ENCODE results near the gene PITRM1.

Gene PITRM1

DNA sequence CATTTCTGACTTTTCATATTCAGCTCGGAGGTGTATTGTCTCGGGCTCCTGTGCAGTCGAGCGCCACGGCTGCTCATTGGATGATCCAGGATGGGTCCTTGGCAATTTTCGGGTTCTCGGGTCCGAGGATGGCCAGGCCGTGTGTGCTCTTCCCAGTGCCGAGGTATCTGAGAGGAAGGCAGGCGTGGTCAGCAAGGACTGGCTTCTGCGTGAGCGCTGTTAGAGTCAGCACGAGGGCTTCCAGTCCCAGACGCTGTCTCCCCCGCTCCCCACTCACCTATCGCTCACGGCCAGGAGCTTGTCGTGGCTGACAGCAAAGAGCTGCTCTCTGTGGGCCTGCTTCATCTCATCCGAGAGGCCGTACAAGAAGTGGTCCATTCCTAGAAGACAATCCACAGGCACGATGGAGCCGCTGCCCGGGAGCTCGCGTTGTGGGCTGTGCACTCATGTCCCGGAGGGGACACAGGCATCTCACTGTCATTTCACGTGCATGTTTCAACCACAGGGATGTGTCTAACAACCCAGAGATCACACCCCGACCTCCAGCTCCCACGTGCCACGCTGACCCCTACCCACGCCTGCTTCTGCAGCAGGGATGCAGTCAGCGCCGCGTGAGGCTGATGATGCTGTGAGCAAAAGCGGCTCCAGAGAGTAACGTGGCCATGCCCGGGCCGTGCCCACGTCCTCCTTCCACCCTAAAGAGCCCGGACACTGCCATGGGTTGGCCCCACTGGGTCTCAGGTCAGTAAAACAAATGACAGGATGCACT, 34.4 kb downstream of the PITRM1 start:
- TF ChIP-seq, protein P1, sequence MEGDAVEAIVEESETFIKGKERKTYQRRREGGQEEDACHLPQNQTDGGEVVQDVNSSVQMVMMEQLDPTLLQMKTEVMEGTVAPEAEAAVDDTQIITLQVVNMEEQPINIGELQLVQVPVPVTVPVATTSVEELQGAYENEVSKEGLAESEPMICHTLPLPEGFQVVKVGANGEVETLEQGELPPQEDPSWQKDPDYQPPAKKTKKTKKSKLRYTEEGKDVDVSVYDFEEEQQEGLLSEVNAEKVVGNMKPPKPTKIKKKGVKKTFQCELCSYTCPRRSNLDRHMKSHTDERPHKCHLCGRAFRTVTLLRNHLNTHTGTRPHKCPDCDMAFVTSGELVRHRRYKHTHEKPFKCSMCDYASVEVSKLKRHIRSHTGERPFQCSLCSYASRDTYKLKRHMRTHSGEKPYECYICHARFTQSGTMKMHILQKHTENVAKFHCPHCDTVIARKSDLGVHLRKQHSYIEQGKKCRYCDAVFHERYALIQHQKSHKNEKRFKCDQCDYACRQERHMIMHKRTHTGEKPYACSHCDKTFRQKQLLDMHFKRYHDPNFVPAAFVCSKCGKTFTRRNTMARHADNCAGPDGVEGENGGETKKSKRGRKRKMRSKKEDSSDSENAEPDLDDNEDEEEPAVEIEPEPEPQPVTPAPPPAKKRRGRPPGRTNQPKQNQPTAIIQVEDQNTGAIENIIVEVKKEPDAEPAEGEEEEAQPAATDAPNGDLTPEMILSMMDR (conservative IDR thresholded peaks at IDR 0.05), result no peak
- TF ChIP-seq ZFX (IDR thresholded peaks at IDR 0.05), result no peak
- H3K27ac ChIP-seq, result no peak overlapping the region

DNA sequence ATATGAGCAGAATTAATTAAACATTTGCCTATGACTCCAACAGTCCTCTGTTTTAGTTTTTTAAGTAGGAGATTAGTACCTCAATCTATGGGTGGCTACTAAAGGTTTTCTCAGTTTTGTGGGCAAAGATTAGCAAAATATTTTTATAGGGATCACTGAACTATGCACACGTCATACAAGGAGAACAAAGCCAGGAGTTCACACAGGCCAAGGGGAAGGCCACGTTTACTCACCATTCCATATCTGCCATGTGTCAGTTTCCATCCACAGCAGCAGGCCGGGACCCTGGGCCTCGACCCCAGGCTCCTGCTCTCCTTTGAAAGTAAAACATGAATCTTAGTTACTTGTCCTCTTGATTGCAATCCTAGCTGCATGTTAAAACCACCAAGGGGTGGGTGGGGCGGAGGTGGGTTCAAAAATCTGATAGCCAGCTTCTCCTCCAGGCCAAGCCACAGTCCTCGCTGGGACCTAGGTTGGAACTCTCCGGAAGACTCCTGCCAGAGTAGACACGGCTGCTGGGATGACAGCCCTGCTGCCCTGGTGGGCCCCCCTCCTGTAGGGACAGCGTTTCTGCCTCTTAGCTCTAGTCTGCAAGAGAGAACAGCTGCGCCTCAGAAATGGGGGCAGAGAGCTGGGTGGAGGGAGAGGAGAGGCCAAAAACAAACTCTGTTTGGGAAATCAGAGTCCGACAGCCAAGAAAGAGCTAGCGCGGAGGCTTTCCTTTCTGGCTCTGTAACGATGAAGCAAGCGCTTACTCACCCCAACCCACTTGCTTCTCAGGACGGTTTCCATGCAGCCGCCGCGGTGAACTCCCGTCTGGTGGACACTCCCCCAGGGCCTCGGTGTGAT, 35.6 kb downstream of the PITRM1 start:
- no peak overlapping the region for H3K27ac ChIP-seq
- no peak for TF ChIP-seq ZFX (IDR thresholded peaks at IDR 0.05)
- TF ChIP-seq, protein P1 (conservative IDR thresholded peaks at IDR 0.05), result no peak

DNA sequence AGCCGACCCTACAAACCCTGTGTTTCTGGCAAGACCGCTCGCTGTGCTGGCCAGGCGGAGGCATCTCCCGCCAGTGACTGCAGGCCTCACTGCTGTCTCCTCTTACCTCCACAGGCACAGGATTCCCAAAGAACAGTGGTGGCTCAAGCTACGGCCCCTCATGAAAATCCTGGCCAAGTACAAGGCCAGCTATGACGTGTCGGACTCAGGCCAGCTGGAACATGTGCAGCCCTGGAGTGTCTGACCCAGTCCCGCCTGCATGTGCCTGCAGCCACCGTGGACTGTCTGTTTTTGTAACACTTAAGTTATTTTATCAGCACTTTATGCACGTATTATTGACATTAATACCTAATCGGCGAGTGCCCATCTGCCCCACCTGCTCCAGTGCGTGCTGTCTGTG, 36.2 kb downstream of the PITRM1 start:
- no peak overlapping the region for H3K27ac ChIP-seq
- TF ChIP-seq ZFX (IDR thresholded peaks at IDR 0.05), result no peak
- TF ChIP-seq, protein P1 (conservative IDR thresholded peaks at IDR 0.05), result no peak

DNA sequence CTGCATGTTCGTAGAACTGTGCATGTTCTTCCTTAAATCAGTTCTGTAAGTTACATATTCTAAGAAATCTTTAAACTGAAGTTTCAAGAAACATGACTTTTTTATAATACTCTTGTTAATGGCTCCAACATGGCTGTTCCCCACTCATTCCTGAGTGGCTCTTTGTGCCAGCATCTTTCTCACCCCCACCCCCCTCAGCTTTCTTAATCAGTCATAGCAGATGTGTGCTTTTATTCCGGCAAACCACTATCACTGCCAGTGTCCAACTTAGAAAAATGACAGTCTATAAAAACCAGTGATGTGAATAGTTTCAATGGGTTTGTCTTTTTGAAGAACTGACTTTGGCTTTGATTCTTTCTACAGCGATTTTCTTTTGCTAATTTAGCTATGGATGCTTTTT, 37.6 kb downstream of the PITRM1 start:
- TF ChIP-seq, protein P1 (conservative IDR thresholded peaks at IDR 0.05), result no peak
- TF ChIP-seq ZFX (IDR thresholded peaks at IDR 0.05), result no peak
- H3K27ac ChIP-seq, result no peak overlapping the region

DNA sequence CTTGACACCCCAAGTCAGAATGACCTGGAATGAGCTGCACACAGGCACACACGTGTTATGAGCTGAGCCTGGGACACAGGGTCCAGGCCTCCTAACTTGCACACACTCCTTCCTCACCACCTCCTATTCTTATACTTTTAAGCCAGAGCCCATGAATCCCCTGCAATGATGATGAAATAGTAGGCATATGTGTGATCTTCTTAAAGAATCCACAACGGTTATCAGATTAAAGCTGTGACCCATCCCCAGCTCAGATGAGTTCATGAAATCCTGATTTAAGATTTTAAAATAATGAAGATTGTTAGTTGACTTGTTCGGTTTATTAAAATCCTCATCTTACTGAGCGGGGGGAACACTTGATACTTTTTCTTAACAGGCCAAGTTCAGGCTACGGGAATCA, 38.6 kb downstream of the PITRM1 start:
- no peak for TF ChIP-seq ZFX (IDR thresholded peaks at IDR 0.05)
- TF ChIP-seq, protein P1 (conservative IDR thresholded peaks at IDR 0.05), result no peak
- no peak overlapping the region for H3K27ac ChIP-seq

DNA sequence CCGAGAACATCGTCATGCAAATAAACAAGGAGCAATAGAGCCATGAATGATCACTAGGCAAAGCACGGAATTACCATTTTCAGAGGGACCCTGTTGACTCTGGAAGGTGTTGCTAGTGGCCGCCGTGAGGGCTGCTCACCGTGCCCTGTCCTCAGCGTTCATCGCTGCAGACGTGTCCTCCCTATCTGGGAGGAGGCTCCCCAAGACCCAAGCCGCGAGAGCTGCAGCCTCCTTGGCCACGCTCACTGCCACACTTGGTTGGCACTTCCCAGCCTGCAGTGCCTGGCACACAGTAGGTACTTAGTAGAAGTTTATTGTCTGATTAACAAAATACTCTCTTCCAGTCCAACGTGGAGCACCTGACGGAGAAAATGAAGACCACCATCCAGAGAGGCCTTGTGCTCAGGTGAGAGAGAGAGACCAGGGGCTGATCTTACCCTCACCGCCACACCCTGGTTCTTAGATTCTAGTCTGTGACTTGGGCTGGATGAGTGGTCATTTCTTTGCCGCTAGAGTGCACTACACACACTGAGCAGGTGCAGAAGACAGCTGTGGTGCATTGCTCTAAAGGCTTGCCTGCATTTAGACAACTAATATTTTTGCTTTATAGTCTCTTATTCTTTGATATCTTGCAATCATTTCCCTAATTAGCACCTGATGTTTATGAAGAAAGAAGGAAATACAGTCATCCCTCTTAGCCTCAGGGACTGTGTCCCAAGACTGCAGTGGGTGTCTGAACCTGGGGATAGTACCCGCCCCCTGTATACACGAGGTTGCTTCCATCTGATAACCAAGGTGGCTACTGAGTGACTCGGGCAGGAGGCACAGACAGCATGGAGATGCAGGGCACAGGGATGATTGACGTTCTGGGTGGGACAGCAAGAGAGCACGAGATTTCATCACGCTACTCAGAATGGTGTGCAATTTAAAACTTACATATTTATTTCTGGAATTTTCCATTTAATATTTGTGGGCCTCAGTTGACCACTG, 40.3 kb downstream of the PITRM1 start:
- no peak for TF ChIP-seq ZFX (IDR thresholded peaks at IDR 0.05)
- TF ChIP-seq, protein P1 (conservative IDR thresholded peaks at IDR 0.05), result no peak
- H3K27ac ChIP-seq, result no peak overlapping the region
